NCI-H2227 treated with DMSO at 0.1 percent for 48 hours (cell line): ENCODE results near the gene DPCD.

Source experiments
- DNase-seq: peaks from one replicate; lab custom pipeline; 2025; lab: John Stamatoyannopoulos, UW

Gene DPCD

DNA sequence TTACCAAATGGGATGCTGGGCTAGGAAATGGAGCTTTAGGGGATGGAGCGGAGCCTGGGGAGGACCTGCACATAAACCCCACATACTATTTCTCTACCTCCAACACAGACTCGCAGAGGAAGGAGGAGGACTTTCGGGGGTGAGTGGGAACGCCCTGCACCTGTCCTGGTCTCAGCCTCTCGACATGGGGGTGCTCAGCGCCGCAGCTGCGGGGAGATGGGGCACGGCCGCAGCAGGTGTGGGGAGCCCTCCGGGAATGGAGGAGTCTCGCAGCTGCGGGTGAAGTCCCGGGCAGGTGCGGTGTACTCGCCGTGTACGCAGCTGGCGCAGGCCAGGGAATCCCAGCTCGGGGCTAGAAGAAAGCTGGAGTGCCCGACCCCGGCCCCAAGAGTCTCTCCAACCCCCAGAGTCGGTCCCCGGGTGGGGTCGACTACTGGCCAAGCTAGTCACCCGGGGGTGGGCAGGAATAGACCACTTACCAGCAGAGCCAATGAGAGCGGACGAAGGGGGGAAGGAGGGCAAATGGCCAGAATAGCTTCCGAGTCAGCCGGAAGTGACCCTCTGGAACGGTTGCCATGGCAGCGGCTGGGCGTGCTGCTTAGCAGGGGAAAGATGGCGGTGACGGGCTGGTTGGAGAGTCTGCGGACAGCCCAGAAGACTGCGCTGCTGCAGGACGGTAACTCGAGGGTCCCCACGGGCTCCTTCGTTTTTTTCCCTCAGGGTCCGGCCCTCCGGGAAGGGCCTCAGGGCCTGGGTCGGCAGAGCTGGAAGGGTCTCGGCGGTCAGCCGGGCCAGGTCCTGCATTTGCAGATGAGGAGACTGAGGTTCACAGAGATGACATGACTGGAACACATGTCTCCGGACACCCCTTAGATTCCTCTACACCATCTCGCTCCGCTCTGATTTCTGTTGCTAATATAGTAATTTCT, at the start of gene DPCD, which contains the start of gene POLL:
Gene DPCD, plus strand, starts transcription at position 597 of the 929 bp plus-strand sequence. Its CDS starts 16 bp downstream, at position 613.
Gene POLL, minus strand, starts transcription at position 533 of the 929 bp plus-strand sequence. CDS start 897 bp downstream, outside the sequence.
- peak; percentile 76 for DNase-seq

DNA sequence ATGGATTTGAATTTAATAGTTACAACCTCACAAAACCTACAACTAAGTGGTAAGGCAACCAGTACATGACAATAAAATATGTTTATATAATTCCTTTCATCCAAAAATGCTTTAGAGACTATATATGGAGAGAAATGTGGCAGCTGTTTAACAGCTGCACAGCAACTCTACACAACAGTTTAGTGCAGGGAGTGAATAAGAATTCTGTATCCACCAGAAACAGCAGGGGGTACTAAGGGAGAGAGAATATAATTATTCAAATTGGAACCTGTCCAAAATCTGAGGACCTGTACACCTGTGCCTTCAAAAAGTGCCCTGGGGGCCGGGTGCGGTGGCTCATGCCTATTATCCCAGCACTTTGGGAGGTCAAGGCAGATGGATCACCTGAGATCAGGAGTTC, 49.7 kb upstream of the DPCD start:
- DNase-seq: no peak

DNA sequence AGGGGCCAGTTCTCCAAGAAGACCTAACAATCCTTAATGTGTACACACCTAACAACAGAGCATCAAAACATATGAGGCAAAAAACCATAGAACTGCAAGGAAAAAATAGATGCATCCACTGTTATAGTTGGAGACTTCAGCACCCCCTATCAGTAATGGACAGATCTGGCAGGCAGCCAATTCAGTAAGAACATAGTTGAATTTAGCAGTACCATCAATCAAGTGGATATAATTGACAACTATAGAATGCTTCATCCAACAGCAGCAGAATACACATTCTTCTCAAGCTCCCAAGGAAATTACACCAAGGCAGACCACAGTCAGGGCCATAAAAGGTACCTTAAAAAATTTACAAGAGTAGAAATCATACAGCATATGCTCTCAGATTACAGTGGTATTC, 42.2 kb upstream of the DPCD start:
- peak; percentile 63 for DNase-seq

DNA sequence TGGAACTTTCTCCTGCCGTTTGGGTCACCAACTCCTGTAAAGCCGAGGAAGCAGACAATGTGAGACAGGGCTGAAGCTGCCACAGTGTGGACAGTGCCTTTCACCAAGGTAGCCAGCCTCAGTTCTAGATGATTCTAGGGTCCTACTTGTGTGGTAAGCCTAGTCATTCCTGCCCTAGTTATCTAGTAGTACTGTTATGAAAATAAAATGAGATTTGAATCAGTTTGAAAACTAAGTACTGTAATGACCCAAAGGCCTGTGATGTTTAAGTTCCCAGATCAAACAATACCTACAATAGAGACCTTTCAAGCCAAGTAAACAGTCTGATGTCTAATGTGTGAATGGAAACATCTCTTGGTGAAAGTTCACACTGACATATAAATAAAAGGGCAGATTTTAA, 37.2 kb upstream of the DPCD start:
- DNase-seq: no peak

DNA sequence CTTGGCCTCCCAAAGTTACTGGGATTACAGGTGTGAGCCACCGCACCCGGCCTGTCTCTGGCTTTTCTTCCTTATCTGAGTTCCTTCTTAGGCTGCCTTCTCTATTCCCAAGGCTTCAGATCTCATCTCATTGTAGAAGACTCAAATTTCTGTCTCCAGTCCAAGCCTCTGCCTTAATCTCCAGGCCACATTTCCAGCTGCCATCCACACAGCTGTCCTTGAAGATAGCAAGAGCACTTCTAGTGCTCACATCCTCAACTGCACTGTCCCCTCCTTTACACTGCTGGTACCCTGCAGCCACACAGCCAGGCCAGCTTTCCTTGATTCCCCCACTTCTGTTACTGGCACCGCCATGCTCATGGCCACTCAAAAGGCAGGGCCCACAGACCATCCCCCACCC, 35.7 kb upstream of the DPCD start:
- no peak for DNase-seq

DNA sequence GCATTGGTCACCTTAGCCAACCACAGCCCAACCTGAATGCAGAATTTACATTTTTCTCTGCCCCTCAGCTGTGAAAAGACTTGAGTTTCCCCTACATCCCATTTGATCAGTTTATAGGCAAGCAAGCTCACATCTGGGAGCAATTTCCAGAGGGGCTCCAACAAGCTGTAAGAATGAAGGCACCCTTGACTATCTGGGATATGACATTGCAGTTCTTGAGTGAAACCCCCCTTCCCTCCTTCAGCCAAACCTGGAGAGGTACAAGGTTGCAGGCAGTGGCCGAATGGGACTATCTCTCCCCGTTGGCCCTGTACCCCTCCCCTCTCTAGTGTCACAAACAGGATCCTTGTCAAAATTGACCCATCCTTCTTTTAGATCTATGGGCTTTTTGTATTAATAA, 30.6 kb upstream of the DPCD start:
- DNase-seq: no peak

DNA sequence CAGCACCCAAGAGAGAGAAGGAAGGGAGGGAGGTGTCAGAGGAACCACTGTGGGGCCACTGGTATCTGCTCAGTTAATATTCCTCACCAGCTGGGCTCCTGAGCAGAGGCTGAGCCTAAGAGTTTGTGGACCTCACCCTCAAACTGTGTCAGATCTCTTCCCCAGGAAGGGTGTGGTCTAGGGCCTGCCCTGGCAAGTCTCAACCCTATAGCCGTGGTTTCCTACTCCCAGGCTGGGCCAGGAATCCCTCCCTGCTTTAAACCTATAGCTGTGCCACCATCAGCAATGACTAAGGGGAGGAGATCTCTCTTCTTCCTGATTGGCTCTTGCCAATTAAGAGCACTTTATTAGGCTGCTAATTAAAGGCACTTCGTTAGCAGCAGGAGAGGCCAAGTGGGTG, 29.9 kb upstream of the DPCD start:
- no peak for DNase-seq

DNA sequence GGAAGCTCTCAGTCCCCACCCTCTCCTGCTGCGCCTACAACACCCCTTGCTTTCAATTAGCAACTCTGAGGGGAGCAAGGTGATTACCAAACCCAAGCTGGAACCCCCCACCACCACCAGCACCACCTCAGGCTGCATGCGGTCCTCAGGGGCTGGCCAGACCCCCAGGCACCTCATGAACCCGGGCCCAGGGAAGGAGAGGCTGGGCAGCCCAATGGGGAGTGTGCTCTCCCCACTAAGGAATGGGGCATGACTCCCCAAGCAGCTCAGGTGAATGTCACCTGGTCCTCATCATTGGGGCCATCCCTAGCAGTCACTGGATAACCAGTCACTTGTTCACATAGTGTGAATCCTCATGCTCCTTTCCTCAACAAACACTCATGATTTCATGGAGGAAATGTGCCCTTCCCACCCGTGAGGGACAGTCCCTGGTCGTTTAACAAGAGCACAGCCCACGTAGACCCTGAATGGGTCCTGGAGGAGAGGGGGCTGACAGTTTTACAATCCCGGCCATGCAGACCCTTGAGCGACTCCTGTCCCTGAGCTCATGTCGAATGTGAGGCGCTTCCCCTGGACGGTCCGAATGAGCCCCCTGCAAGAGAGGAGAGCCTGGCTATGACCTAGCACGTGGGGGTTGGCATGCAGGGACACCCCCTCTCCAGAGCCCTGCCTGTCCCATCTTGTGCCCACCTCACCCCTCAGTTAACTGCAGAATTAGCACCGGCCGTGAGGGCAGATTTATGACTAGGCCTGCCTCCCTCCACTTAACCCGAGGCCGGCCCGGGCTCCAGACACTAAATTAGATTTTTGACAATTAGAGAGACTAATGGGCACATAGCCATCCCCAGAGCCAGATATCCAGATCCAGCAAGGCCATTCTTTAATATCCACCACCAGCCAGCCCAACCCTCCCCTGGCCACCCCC, 29.2 kb upstream of the DPCD start:
- DNase-seq: no peak

DNA sequence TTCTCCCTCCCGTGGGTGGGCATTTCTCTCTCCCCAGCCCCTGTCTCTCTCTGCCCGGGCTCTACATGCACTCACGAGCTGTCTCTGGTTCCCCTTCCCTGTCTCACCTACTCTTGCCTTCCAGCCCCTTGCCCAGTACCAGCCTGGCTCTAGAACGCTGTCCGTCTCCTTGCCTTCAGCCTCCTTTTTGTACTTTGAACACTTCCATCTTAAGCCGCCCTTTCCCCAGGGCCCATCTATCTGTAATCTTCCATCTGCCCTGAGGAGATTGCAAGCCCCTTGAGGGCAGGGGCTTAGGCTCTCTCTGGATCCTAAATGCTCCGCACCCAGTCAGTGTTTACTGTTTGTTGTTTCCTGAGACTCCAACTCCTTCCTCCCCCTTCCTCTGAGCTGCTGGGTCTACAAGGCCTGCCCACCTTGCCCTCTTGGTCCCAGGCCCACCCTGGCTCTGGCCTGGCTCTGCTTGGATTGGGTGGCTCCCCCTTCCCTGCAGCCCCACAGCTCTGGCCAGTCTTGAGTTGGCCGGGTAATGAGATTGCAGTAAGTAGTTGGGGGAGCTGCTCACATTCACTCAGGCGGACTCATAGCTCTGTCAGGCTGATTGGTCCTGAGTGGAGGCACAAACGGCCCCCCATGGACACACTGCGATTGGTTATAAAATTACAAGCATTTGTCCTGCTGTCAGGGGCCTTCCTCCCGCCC, 28.4 kb upstream of the DPCD start:
- no peak for DNase-seq

DNA sequence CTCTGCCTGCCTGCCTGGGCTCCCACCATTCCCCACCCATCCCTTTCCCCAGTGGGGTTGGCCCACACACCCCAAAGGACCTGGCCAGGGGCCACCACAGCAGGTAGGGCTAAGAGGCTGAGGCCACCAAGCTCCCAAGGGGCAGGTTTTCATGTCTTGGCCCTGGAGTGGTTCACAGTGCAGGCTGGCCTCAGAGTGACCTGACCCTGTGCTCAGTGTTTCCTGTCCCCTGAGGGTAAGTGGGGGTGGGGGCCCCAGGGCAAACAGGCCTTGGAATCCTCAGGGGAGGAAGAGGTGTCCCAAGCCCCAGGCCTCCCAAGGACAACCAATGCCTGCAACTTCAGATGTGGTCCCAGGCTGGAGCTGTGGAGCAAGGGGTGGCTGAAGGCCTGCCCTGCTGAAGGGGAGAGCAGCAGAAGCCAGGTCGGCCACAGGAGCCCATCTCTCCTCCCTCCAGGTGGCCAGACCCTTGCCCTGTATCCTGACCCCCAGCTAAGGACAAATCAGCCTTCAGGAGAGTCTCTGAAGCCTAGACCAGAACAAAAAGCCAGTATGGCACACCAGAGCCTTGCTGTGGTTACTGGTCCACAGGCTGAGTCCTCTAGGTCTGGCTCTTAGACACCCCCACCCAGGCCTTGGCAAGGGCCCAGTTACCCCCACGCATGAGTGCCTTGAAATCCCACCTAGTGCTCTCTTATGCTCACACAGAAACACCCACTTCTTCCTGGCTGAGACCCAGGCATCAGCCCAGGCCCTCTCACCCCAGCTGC, 27.6 kb upstream of the DPCD start:
- DNase-seq: no peak

DNA sequence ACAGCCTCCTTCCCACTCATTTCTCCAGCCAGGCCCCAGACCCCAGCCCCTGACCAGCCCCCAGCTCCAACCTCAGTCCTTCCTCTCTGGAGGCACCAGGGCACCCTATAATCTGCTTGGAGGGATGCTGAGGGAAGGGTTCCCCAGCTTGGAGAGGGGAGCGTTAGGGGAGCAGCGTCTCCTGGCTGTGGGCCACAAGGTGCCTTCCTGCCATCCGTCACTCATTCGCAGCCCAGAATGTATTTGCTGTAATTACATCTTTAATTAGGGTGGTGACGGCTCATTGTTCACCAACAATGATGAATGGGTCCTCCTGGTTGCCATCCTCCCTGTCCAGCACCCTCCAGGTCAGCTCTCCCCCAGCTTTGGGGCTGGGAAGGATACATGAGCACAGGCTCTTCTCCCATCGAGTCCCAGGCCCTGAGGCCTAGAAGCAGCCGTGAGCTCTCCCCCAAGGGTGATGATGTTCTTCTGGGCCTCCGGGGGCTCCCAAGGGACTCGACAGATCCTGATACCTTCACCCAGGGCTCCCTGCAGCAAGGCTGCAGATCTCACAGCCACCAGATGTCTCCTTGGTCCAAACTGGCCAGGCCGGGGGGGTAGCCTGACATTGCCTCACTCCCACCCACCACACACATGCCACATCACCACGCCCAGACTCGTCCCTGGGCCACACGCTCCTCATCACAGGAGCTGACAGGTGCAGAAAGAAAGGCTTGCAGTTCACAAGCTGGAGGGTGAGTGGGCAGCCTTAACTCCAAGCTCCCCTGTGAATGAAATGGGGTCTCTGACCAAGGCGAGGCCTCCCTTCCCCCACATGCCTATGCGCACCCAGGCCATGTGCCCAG, 26.8 kb upstream of the DPCD start:
- no peak for DNase-seq

DNA sequence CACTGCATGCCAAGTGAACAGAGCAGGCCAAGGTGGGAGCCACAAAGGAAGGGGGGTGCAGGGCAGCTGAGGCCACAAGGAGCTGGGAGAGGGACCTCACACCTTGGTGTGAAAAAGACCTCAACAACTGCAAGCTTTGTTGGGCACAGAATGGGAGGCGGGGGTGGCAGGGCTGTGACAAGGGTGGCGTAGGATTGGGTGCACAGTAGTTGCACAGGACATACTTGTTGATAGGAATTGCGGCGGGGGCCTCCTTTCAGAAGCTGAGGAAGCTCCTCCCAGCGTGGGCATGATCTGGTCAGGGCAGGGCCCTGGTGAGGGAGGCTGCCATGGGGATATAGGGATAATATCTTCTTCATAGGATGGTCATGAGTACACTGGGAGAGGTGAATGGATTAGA, 25.9 kb upstream of the DPCD start:
- no peak for DNase-seq

DNA sequence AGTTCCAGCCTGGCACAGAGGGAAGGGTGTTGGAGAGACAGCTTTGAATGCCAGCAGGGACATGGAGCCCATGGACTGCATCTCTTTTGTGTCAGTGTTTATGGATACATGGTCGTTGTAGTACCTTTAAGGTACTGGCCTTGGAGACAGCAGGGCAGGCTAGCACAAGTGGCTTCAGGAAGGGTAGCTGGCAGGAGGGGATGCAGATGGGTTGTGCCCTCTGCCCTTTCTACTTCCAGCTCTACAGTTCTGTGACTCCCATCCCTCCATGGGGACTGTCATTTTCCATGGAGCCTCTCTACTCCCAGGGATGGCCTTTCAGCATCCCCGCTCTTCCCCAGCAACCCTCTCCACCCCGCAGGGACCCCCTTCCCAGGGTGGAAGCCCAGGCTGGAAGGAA, 25.1 kb upstream of the DPCD start:
- no peak for DNase-seq

DNA sequence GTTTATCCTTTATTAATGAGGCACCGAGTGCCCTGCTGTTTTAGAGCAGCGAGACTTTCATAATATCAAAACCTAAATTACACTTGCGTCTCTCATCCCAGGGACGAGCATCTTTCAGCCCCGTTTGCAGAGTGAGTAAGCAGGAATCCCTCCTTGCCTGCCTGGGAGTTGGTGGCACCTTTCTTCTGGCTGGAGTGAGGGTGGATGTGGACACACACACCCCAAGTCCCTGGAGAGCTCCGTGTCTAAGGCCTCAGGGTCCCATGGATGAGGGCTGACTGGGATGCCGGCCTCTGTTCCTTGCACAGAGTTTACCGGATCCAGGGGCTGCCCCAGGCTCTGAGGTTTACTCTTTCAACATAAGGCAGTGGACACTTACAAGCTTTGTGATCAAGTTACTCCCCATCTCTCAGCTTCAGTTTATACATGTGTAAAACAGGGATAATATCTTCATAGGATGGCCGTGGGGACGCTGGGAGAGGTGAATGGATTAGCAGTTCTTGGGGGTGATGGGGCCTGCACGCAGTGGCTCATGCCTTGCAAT, 24.6 kb upstream of the DPCD start:
- no peak for DNase-seq

DNA sequence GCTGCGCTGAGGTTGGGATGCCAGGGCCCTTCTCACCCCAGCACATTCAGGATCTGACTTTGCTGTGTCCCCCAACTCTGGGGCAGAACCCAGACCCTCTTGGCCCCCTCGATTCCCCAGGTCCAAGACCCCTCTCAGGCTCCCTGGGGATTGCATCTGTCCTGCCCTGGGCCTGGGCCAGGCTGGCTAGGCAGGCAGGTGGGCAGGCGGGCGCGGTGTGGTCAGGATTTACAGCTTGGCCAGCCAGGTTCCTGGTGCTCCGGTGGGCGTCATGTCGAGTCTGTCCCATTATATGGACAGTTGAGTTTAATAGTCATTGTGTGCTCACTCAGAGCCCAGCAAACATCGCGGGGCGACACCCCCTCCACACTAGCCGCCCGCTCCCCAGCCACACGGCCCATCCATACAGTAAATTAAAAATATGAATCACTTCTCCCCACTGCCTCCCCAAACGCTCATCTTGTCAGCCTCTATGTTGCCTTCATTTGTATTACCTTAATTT, 23.6 kb upstream of the DPCD start:
- no peak for DNase-seq

DNA sequence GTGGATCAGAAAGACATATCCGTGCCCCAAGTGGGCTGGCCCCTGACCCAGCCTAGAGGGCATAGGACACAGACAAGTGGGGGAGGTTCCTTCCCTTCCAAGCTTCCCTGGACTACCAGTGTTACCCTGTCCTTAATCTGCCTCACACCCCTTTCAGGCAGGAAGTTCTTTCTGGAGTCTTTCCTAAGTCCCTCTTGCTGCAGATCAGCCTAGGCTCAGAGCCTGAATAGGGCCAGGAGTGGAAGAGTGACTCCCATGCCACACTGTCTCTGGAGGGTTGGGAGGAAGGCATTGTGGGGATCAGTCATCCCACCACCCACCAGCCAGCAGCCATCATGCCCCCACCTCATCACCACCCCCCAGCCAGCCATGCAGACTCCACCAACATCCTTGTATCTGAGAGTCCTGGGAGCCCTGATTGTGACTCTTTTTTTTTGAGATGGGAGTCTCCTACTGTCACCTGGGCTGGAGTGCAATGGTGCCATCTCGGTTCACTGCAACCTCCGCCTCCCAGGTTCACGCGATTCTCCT, 22.7 kb upstream of the DPCD start:
- no peak for DNase-seq

DNA sequence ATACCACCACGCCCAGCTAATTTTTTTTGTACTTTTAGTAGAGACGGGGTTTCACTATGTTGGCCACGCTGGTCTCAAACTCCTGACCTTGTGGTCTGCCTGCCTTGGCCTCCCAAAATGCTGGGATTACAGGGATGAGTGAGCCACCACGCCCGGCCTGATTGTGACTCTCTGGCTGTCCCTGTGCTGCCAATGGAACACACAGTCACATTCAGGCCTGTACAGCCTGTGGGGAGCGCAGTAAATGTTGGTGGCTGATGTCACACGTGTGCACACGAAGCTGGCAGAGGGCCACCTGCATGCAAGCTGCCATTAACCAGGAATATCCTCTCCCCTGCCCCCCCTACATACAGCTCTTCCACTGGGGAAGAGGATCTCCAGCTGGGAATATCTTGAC, 22.2 kb upstream of the DPCD start:
- DNase-seq: no peak

DNA sequence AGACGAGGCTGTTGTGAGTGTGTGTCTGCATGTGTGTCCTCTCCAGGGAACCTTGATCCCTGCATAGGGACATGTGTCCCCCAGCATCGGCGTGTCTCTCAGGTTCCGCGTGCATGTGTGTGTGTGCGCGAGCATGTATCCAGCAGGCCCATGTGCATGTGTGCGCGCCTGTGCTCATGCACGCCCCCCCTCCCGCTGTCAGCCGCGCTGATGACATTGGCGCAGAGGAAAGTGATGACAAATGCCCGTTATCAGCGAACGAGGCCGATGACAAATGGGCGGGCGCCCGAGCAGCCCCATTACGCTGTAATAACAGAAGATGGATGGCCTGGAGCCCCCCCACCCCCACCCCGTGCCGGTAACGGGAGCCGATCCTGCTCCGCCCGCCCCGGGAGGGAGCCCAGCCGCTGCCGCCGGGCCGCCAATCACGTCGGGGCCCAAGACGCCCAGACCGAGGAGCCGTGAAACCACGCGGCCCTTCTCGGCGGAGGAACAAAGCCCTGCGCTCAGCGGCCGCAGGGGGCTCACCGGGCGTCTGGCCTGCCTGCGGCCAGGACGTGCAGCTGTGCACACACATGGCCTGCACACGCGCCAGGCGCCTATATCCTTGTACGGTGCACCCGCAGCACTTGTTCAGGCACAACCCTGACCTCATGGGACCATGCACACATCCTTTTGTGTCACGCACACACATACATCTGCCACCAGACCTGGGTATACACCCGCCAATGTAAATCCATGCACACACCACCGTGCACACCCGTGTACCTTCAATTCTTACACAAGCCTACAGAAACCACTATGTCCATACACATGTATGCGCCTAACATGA, 21.6 kb upstream of the DPCD start:
- peak; percentile 52 for DNase-seq
